HepG2 (cell line): ENCODE data around the gene TMEM247. TPM values are rescaled to one million over a fixed set of nuclear protein-coding genes. Genes with fewer than 3 reads are reported as not detected.

ENCODE experiments used
- ATAC-seq: fragments of 200-7000 bp; cut with Tn5 transposase; 3 replicates; pipeline ENCODE4 v1.9.1; 2020; ENCODE audit warnings: mild to moderate bottlenecking, moderate library complexity
- BruUV-seq: library from RNA; stranded (reverse); fragments of 400-500 nt; replicated peaks from 2 replicates; lab custom pipeline; 2021; lab: Mats Ljungman, UMichigan
- CTCF ChIA-PET: fragments of 300-600 bp; formaldehyde crosslinking; extraction: SDS; loops from one replicate; lab custom pipeline; 2021; ENCODE audit warnings: low total read pairs, inconsistent platforms, low intra/inter-chr PET ratio; lab: Yijun Ruan, JAX
- POLR2A ChIA-PET: fragments of 350-600 bp; sonication (Branson Sonifier 250); formaldehyde crosslinking; loops from one replicate; lab custom pipeline; 2020; ENCODE audit warnings: antibody characterized with exemption, inconsistent platforms; lab: Yijun Ruan, JAX
- DNase-seq: peaks from one replicate; pipeline ENCODE4 v3.0.0-alpha.2; 2015; ENCODE audit warnings: low spot score
- FAIRE-seq: peaks from 3 replicates; lab custom pipeline; 2011; peaks lifted over from hg19 to GRCh38; lab: Jason Lieb, UNC
- H2AFZ ChIP-seq: one replicate; pipeline ENCODE4 v1.6.1; 2011; ENCODE audit warnings: low read length, inconsistent platforms
- H3K27ac ChIP-seq: fragments of 300-600 bp; 3 replicates; pipeline ENCODE4 v1.8.0; 2011; ENCODE audit warnings: mixed run types, mild to moderate bottlenecking, mixed read lengths, low read length, inconsistent platforms; ENCODE audit not compliant: insufficient read depth; ENCODE audit errors: extremely low read length
- H3K27me3 ChIP-seq, 2 experiments: fragments of 200-600 bp in 1 of 2; 2 replicates in 1 of 2; 3 replicates in 1 of 2; pipeline versions ENCODE4 v1.6.0 to v1.8.0; 2011; ENCODE audit warnings: low read length in 2 of 2, mild to moderate bottlenecking in 2 of 2, moderate library complexity in 2 of 2, inconsistent platforms in 1 of 2; ENCODE audit not compliant: insufficient read depth in 2 of 2, control insufficient read depth in 1 of 2
- H3K36me3 ChIP-seq, 2 experiments: fragments of 200-600 bp in 1 of 2; replicated peaks in 1 of 2; 2 replicates in 1 of 2; 3 replicates in 1 of 2; pipeline versions ENCODE4 v1.5.1 to v1.8.0; 2011; ENCODE audit warnings: low read length in 2 of 2, inconsistent platforms in 1 of 2; ENCODE audit not compliant: insufficient read depth in 2 of 2, control insufficient read depth in 1 of 2
- H3K4me1 ChIP-seq: 2 replicates; pipeline ENCODE4 v1.5.1; 2012; ENCODE audit warnings: low read length, inconsistent platforms; ENCODE audit not compliant: insufficient read depth
- H3K4me2 ChIP-seq: 2 replicates; pipeline ENCODE4 v1.6.0; 2011; ENCODE audit warnings: low read depth, low read length, inconsistent platforms
- H3K4me3 ChIP-seq, 3 experiments: fragments of 200-600 bp in 1 of 3; sonication (generic), shearing (Covaris generic) in 1 of 3; replicated peaks in 1 of 3; 2 replicates each; pipeline ENCODE4 v1.5.1; 2011 to 2016; ENCODE audit warnings: low read length in 3 of 3, inconsistent platforms in 2 of 3, low read depth in 2 of 3, mild to moderate bottlenecking in 2 of 3, control low read depth in 1 of 3, mixed read lengths in 1 of 3; ENCODE audit not compliant: insufficient read depth in 1 of 3
- H3K79me2 ChIP-seq: one replicate; pipeline ENCODE4 v1.6.1; 2011; ENCODE audit warnings: low read length, inconsistent platforms; ENCODE audit not compliant: insufficient read depth
- H3K9ac ChIP-seq: 2 replicates; pipeline ENCODE4 v1.6.0; 2011; ENCODE audit warnings: mild to moderate bottlenecking, low read depth, low read length, inconsistent platforms; ENCODE audit not compliant: insufficient read depth
- H3K9me3 ChIP-seq: 2 replicates; pipeline ENCODE4 v1.5.1; 2012; ENCODE audit warnings: mild to moderate bottlenecking, low read length
- H4K20me1 ChIP-seq: 2 replicates; pipeline ENCODE4 v1.6.0; 2011; ENCODE audit warnings: inconsistent platforms, mild to moderate bottlenecking, low read length, moderate library complexity; ENCODE audit not compliant: insufficient read depth
- ESRRA ChIP-seq: sonication (generic); formaldehyde crosslinking; IDR thresholded peaks from 2 replicates; pipeline ENCODE4 v1.5.1; 2020; ENCODE audit warnings: mild to moderate bottlenecking, low read depth, missing genetic modification reagents
- HCFC1 ChIP-seq: fragments of 150-350 bp; IDR thresholded peaks from 2 replicates; pipeline ENCODE4 v1.6.1; 2014; ENCODE audit warnings: low read depth, low read length
- HOXA7 ChIP-seq: sonication (generic); formaldehyde crosslinking; IDR thresholded peaks from 2 replicates; pipeline ENCODE4 v1.8.1; 2022; ENCODE audit warnings: mild to moderate bottlenecking, missing genetic modification reagents, moderate library complexity
- JUN ChIP-seq: sonication (generic); formaldehyde crosslinking; IDR thresholded peaks from 2 replicates; pipeline ENCODE4 v1.4.0; 2020; ENCODE audit warnings: mild to moderate bottlenecking, missing genetic modification reagents
- KDM2A ChIP-seq: sonication (generic); formaldehyde crosslinking; IDR thresholded peaks from 2 replicates; pipeline ENCODE4 v1.4.0; 2020; ENCODE audit warnings: low read depth, missing genetic modification reagents, borderline replicate concordance
- KLF12 ChIP-seq: sonication (generic); formaldehyde crosslinking; IDR thresholded peaks from 2 replicates; pipeline ENCODE4 v1.4.0; 2020; ENCODE audit warnings: missing genetic modification reagents, borderline replicate concordance
- NFYB ChIP-seq: sonication (generic); formaldehyde crosslinking; IDR thresholded peaks from 2 replicates; pipeline ENCODE4 v1.4.0; 2020; ENCODE audit warnings: missing genetic modification reagents
- PRMT3 ChIP-seq: sonication (generic); formaldehyde crosslinking; IDR thresholded peaks from 2 replicates; pipeline ENCODE4 v1.8.1; 2022; ENCODE audit warnings: low read depth, mild to moderate bottlenecking, moderate library complexity, missing genetic modification reagents, borderline replicate concordance
- SUZ12 ChIP-seq: fragments of 150-350 bp; IDR thresholded peaks from 2 replicates; pipeline ENCODE4 v1.6.1; 2014; ENCODE audit warnings: low read depth, low read length
- TOE1 ChIP-seq: sonication (generic); formaldehyde crosslinking; IDR thresholded peaks from 2 replicates; pipeline ENCODE4 v1.4.0; 2020; ENCODE audit warnings: mild to moderate bottlenecking, missing genetic modification reagents
- UBTF ChIP-seq: sonication (generic); formaldehyde crosslinking; IDR thresholded peaks from 2 replicates; pipeline ENCODE4 v1.4.0; 2020; ENCODE audit warnings: mild to moderate bottlenecking, missing genetic modification reagents
- ZFP91 ChIP-seq: sonication (generic); formaldehyde crosslinking; IDR thresholded peaks from 2 replicates; pipeline ENCODE4 v1.9.0; 2022; ENCODE audit warnings: missing genetic modification reagents, mild to moderate bottlenecking, borderline replicate concordance
- ZNF101 ChIP-seq: sonication (generic); formaldehyde crosslinking; IDR thresholded peaks from 2 replicates; pipeline ENCODE4 v1.4.0; 2020; ENCODE audit warnings: mild to moderate bottlenecking, low read depth, missing genetic modification reagents, borderline replicate concordance
- ZNF451 ChIP-seq: sonication (generic); formaldehyde crosslinking; IDR thresholded peaks from 2 replicates; pipeline ENCODE4 v1.5.0; 2020; ENCODE audit warnings: mild to moderate bottlenecking, missing genetic modification reagents
- ZNF550 ChIP-seq: sonication (generic); formaldehyde crosslinking; IDR thresholded peaks from 2 replicates; pipeline ENCODE4 v1.4.0; 2020; ENCODE audit warnings: mild to moderate bottlenecking, missing genetic modification reagents, borderline replicate concordance
- ZNF563 ChIP-seq: sonication (generic); formaldehyde crosslinking; IDR thresholded peaks from 2 replicates; pipeline ENCODE4 v1.8.0; 2022; ENCODE audit warnings: mild to moderate bottlenecking, moderate library complexity, missing genetic modification reagents
- ZNF605 ChIP-seq: sonication (generic); formaldehyde crosslinking; IDR thresholded peaks from 2 replicates; pipeline ENCODE4 v1.8.0; 2022; ENCODE audit warnings: mild to moderate bottlenecking, missing genetic modification reagents
- WGBS: methylation state at CpG from one replicate; pipeline ENCODE4 v1.1.6; 2017; ENCODE audit warnings: low lambda C conversion rate; 5-methylcytosine and 5-hydroxymethylcytosine counted together
- in situ Hi-C: cut with HindIII; loops from 2 replicates; pipeline ENCODE4 v1.10.0; 2017; ENCODE audit warnings: low pct_unique_long_range_greater_than_20kb; ENCODE audit not compliant: extremely low pct_ligation_motif_present
- intact Hi-C: fragments of 100-400 bp; cut with micrococcal nuclease; formaldehyde crosslinking; loops from one replicate; pipeline ENCODE4 v1.10.0; 2022; ENCODE audit not compliant: unreplicated experiment
- polyA plus RNA-seq, 8 experiments: library from polyadenylated mRNA; depleted of rRNA in 3 of 8; stranded (reverse) in 7 of 8; unstranded in 1 of 8; fragments of >200 nt; fragmentation: Illumina TruSeq in 4 of 8; extraction: Trizol in 4 of 8; gene quantifications; 2 replicates each; pipeline versions ENCODE4 v1.2.1 to v1.2.3, GENCODE V29; 2011 to 2016; ENCODE audit warnings: low read depth in 4 of 8, missing spikeins in 1 of 8, mixed read lengths in 1 of 8; ENCODE audit not compliant: insufficient read depth in 1 of 8
- total RNA-seq, 5 experiments: library from RNA; depleted of rRNA; stranded (reverse); fragments of >200 nt; fragmentation: Illumina TruSeq; extraction: Trizol; gene quantifications; 2 replicates each; pipeline ENCODE4 v1.2.3, GENCODE V29; 2016; ENCODE audit warnings: low read depth in 1 of 5
- TF ChIP-seq, protein P1 (sequence below): sonication (generic); formaldehyde crosslinking; IDR thresholded peaks from 2 replicates; pipeline ENCODE4 v1.4.0; 2020; ENCODE audit warnings: missing genetic modification reagents, borderline replicate concordance
- TF ChIP-seq, protein P2 (sequence below): sonication (generic); formaldehyde crosslinking; IDR thresholded peaks from 2 replicates; pipeline ENCODE4 v1.9.0; 2021; ENCODE audit warnings: missing genetic modification reagents, borderline replicate concordance

Gene TMEM247
- total and polyA plus RNA-seq, 2 of the 13 experiments (the other 11 are each of a cell fraction or from before 2014, with no cell fraction given) = not detected

- Histone ChIP-seq H3K4me1 (peaks cover 19% of the 10 kb centered on the region), H3K4me3 (no peak overlapping the region), H3K79me2 (no peaks in the 10 kb centered on the region), H3K9me3 (no peaks in the 10 kb centered on the region)
- 72% methylated on average over 18 of the region's 24 CpGs for WGBS
- BruUV-seq = no TSS peak
- intact Hi-C loops = no loop called here
- no peak for ATAC-seq
- TF ChIP-seq, protein P1, sequence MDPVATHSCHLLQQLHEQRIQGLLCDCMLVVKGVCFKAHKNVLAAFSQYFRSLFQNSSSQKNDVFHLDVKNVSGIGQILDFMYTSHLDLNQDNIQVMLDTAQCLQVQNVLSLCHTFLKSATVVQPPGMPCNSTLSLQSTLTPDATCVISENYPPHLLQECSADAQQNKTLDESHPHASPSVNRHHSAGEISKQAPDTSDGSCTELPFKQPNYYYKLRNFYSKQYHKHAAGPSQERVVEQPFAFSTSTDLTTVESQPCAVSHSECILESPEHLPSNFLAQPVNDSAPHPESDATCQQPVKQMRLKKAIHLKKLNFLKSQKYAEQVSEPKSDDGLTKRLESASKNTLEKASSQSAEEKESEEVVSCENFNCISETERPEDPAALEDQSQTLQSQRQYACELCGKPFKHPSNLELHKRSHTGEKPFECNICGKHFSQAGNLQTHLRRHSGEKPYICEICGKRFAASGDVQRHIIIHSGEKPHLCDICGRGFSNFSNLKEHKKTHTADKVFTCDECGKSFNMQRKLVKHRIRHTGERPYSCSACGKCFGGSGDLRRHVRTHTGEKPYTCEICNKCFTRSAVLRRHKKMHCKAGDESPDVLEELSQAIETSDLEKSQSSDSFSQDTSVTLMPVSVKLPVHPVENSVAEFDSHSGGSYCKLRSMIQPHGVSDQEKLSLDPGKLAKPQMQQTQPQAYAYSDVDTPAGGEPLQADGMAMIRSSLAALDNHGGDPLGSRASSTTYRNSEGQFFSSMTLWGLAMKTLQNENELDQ (CRISPR knock-in tag) = no peak
- TF ChIP-seq KLF12 (CRISPR knock-in tag) (no peak), PRMT3 (CRISPR knock-in tag) (no peak), SUZ12 (no peak), ZNF563 (CRISPR knock-in tag) (no peak), ZNF101 (CRISPR knock-in tag) (no peak), NFYB (CRISPR knock-in tag) (no peak), ZFP91 (CRISPR knock-in tag) (no peak), TOE1 (no peak), ZNF451 (CRISPR knock-in tag) (no peak), ZNF550 (CRISPR knock-in tag) (no peak), UBTF (CRISPR knock-in tag) (no peak), JUN (CRISPR knock-in tag) (no peak), HOXA7 (CRISPR knock-in tag) (no peak), ESRRA (CRISPR knock-in tag) (no peak), HCFC1 (no peak), ZNF605 (no peak), KDM2A (CRISPR knock-in tag) (no peak)
- TF ChIP-seq, protein P2, sequence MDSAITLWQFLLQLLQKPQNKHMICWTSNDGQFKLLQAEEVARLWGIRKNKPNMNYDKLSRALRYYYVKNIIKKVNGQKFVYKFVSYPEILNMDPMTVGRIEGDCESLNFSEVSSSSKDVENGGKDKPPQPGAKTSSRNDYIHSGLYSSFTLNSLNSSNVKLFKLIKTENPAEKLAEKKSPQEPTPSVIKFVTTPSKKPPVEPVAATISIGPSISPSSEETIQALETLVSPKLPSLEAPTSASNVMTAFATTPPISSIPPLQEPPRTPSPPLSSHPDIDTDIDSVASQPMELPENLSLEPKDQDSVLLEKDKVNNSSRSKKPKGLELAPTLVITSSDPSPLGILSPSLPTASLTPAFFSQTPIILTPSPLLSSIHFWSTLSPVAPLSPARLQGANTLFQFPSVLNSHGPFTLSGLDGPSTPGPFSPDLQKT (CRISPR knock-in tag) = no peak
- TF ChIP-seq, all 625 proteins: peak for 0
- H3K27me3 ChIP-seq = peaks cover 2 to 37% of the 10 kb centered on the region in 2 experiments; a peak in 4 of 5 replicates
- H2AFZ ChIP-seq = no peak overlapping the region
- FAIRE-seq = no peak
- DNase-seq = no peak
- no peak overlapping the region for H3K27ac ChIP-seq
- H4K20me1 ChIP-seq = no peaks in the 10 kb centered on the region
- H3K4me2 ChIP-seq = no peak overlapping the region
- ChIA-PET POLR2A (no interaction called here), CTCF (no interaction called here)
- in situ Hi-C loops = no loop called here
- H3K36me3 ChIP-seq = no peaks in the 10 kb centered on the region
- H3K9ac ChIP-seq = no peak overlapping the region
Measured at GRCh38 chr2:46480562-46480961, 1.2 kb downstream of the TMEM247 start.
